KMS-11 (cell line): ENCODE measurements around the gene THAP5.

ENCODE experiments used
- H2AFZ ChIP-seq: fragments of 200-600 bp; sonication (generic); 2 replicates; pipeline ENCODE4 v1.6.1; 2016; ENCODE audit warnings: antibody characterized with exemption, mixed run types, low read depth
- H3K27ac ChIP-seq: fragments of 200-600 bp; sonication (generic); 2 replicates; pipeline ENCODE4 v1.6.1; 2016; ENCODE audit warnings: mild to moderate bottlenecking, mixed run types
- H3K27me3 ChIP-seq: fragments of 200-600 bp; sonication (generic); 2 replicates; pipeline ENCODE4 v1.6.1; 2017; ENCODE audit warnings: mild to moderate bottlenecking, low read depth, mixed run types, moderate library complexity; ENCODE audit not compliant: insufficient read depth
- H3K36me3 ChIP-seq: fragments of 200-600 bp; sonication (generic); 2 replicates; pipeline ENCODE4 v1.6.1; 2017; ENCODE audit warnings: mild to moderate bottlenecking, mixed run types; ENCODE audit not compliant: insufficient read depth
- H3K4me1 ChIP-seq: fragments of 200-600 bp; sonication (generic); 2 replicates; pipeline ENCODE4 v1.6.1; 2016; ENCODE audit warnings: mild to moderate bottlenecking, low read depth, mixed run types; ENCODE audit not compliant: poor library complexity, severe bottlenecking
- H3K4me2 ChIP-seq: fragments of 200-600 bp; sonication (generic); 2 replicates; pipeline ENCODE4 v1.7.0; 2016; ENCODE audit warnings: mild to moderate bottlenecking, mixed run types
- H3K4me3 ChIP-seq: fragments of 200-600 bp; sonication (generic); IDR thresholded peaks from 2 replicates; pipeline ENCODE4 v1.6.1; 2017; ENCODE audit warnings: low read depth, low read length, mixed read lengths; ENCODE audit not compliant: insufficient read depth
- H3K79me2 ChIP-seq: fragments of 200-600 bp; sonication (generic); 2 replicates; pipeline ENCODE4 v1.6.1; 2016; ENCODE audit warnings: low read depth, mixed run types; ENCODE audit not compliant: insufficient read depth
- H3K9ac ChIP-seq: fragments of 200-600 bp; sonication (generic); 2 replicates; pipeline ENCODE4 v1.6.1; 2016; ENCODE audit warnings: mild to moderate bottlenecking, mixed run types
- H4K20me1 ChIP-seq: fragments of 200-600 bp; sonication (generic); 2 replicates; pipeline ENCODE4 v1.6.1; 2016; ENCODE audit warnings: mild to moderate bottlenecking, mixed run types; ENCODE audit not compliant: insufficient read depth
- CTCF ChIP-seq: fragments of 200-600 bp; sonication (generic); conservative IDR thresholded peaks from 2 replicates; pipeline ENCODE4 v1.6.1; 2017; ENCODE audit warnings: low read depth, mild to moderate bottlenecking, antibody characterized with exemption, low read length, moderate library complexity, mixed read lengths

Gene THAP5

GRCh38 chr7:108589874-108590273 is 20.4 kb upstream of the THAP5 start:
- no peak overlapping the region for H3K4me3 ChIP-seq
- no peaks in the 10 kb centered on the region for H4K20me1 ChIP-seq
- H3K27ac ChIP-seq, result no peak overlapping the region
- H3K36me3 ChIP-seq, result no peaks in the 10 kb centered on the region
- no peak overlapping the region for H2AFZ ChIP-seq
- H3K27me3 ChIP-seq, result no peaks in the 10 kb centered on the region
- no peak overlapping the region for H3K4me2 ChIP-seq
- H3K79me2 ChIP-seq, result no peaks in the 10 kb centered on the region
- no peak overlapping the region for H3K9ac ChIP-seq
- no peak for TF ChIP-seq CTCF
- H3K4me1 ChIP-seq, result no peaks in the 10 kb centered on the region

GRCh38 chr7:108589199-108589598 is 19.7 kb upstream of the THAP5 start:
- no peak overlapping the region for H3K4me2 ChIP-seq
- no peaks in the 10 kb centered on the region for H3K36me3 ChIP-seq
- no peak for TF ChIP-seq CTCF
- H3K79me2 ChIP-seq, result no peaks in the 10 kb centered on the region
- H4K20me1 ChIP-seq, result no peaks in the 10 kb centered on the region
- no peak overlapping the region for H2AFZ ChIP-seq
- no peak overlapping the region for H3K9ac ChIP-seq
- no peaks in the 10 kb centered on the region for H3K4me1 ChIP-seq
- H3K4me3 ChIP-seq, result no peak overlapping the region
- H3K27ac ChIP-seq, result no peak overlapping the region
- H3K27me3 ChIP-seq, result no peaks in the 10 kb centered on the region

- Histone ChIP-seq H3K4me2 (no peak overlapping the region), H4K20me1 (no peaks in the 10 kb centered on the region), H3K9ac (no peak overlapping the region), H3K4me3 (no peak overlapping the region), H3K27ac (no peak overlapping the region), H3K79me2 (no peaks in the 10 kb centered on the region), H3K36me3 (no peaks in the 10 kb centered on the region), H3K27me3 (no peaks in the 10 kb centered on the region), H2AFZ (no peak overlapping the region), H3K4me1 (no peaks in the 10 kb centered on the region)
- TF ChIP-seq CTCF, result no peak
Measured at GRCh38 chr7:108586274-108586710, 16.8 kb upstream of the THAP5 start.

- Histone ChIP-seq H3K27me3 (no peaks in the 10 kb centered on the region), H3K9ac (no peak overlapping the region), H3K4me3 (no peak overlapping the region), H3K4me1 (no peaks in the 10 kb centered on the region), H3K4me2 (no peak overlapping the region), H2AFZ (no peak overlapping the region), H4K20me1 (no peaks in the 10 kb centered on the region), H3K36me3 (no peaks in the 10 kb centered on the region), H3K27ac (no peak overlapping the region), H3K79me2 (no peaks in the 10 kb centered on the region)
- TF ChIP-seq CTCF, result no peak
Measured at GRCh38 chr7:108585843-108586242, 16.3 kb upstream of the THAP5 start.
